ENCODE measurements around the gene NXPH1.

DNA sequence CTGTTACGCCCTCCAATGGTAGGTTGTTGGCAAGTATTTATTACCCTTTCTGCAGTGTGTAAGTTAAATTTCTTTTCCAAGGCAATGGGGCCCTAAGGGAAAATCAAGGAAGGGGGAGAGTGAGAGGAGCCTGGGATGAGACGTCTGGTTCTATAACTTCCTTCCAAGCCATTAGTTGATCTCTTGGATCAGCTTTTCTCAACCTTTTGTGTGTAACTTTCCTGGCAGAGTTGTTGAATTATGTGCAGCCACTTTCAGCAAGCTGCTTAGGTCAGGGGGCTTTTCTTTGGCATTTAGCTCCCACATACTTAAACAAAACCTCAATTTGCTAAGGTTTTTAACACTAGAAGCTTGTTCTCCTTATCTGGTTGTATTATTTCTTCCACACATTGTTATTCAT is 127.1 kb downstream of the NXPH1 start:
- no peak for TF ChIP-seq POLR2A (IDR thresholded peaks at IDR 0.05)
- TF ChIP-seq, protein P1, sequence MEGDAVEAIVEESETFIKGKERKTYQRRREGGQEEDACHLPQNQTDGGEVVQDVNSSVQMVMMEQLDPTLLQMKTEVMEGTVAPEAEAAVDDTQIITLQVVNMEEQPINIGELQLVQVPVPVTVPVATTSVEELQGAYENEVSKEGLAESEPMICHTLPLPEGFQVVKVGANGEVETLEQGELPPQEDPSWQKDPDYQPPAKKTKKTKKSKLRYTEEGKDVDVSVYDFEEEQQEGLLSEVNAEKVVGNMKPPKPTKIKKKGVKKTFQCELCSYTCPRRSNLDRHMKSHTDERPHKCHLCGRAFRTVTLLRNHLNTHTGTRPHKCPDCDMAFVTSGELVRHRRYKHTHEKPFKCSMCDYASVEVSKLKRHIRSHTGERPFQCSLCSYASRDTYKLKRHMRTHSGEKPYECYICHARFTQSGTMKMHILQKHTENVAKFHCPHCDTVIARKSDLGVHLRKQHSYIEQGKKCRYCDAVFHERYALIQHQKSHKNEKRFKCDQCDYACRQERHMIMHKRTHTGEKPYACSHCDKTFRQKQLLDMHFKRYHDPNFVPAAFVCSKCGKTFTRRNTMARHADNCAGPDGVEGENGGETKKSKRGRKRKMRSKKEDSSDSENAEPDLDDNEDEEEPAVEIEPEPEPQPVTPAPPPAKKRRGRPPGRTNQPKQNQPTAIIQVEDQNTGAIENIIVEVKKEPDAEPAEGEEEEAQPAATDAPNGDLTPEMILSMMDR (IDR thresholded peaks at IDR 0.05 in 4 of 5, conservative IDR thresholded peaks at IDR 0.05 in 1 of 5): no peak
